HK-2 (cell line): ENCODE measurements around the gene CCDC117.
A peak's percentile ranks its signal among the peaks of the same experiment; 100 is the strongest.
"Not testable (repeated sequence)": the region's sequence is repeated elsewhere in the genome, so short reads cannot be mapped to it uniquely, and the experiment has no call there.

Experiments
- DNase-seq: peaks from one replicate; pipeline ENCODE4 v3.0.0-alpha.2; 2018; ENCODE audit not compliant: unreplicated experiment

Gene CCDC117

GRCh38 chr22:28772633-28773460, at the start of gene CCDC117:
Gene CCDC117, plus strand, starts transcription at chr22:28772695. Its CDS starts 155 bp downstream, at chr22:28772850.
- DNase-seq, result peak; percentile 92

GRCh38 chr22:28728002-28728401, 44.5 kb upstream of the CCDC117 start:
- no peak for DNase-seq

- DNase-seq, result no peak
These were observed 43.7 kb upstream of the CCDC117 start for GRCh38 chr22:28728621-28729313.

GRCh38 chr22:28730179-28730578, 42.3 kb upstream of the CCDC117 start:
- no peak for DNase-seq

GRCh38 chr22:28734393-28734792, 38.1 kb upstream of the CCDC117 start:
- DNase-seq, result no peak

GRCh38 chr22:28736301-28737155, 36.0 kb upstream of the CCDC117 start:
- DNase-seq, result no peak

GRCh38 chr22:28737701-28738100, 34.8 kb upstream of the CCDC117 start:
- DNase-seq, result no peak

GRCh38 chr22:28738876-28739275, 33.6 kb upstream of the CCDC117 start:
- DNase-seq, result not testable (repeated sequence)

- DNase-seq, result no peak
These were observed 31.2 kb upstream of the CCDC117 start for GRCh38 chr22:28741200-28741784.

GRCh38 chr22:28741785-28742561, 30.5 kb upstream of the CCDC117 start, which contains the start of the genes CHEK2 and HSCB:
Gene CHEK2, minus strand, starts transcription at chr22:28741820. Its CDS starts 7,099 bp downstream, at chr22:28734721.
Gene HSCB, plus strand, starts transcription at chr22:28742039. Its CDS starts 57 bp downstream, at chr22:28742096.
- peak; percentile 98 for DNase-seq

GRCh38 chr22:28742562-28742962, 29.9 kb upstream of the CCDC117 start:
- DNase-seq, result no peak

- DNase-seq, result no peak
These were observed 28.6 kb upstream of the CCDC117 start for GRCh38 chr22:28743852-28744251.

- DNase-seq, result no peak
These were observed 22.0 kb upstream of the CCDC117 start for GRCh38 chr22:28750471-28750881.

GRCh38 chr22:28754512-28754911, 18.0 kb upstream of the CCDC117 start:
- DNase-seq, result not testable (repeated sequence)

- no peak for DNase-seq
These were observed 12.5 kb upstream of the CCDC117 start for GRCh38 chr22:28759861-28760560.

- DNase-seq, result no peak
These were observed 11.1 kb upstream of the CCDC117 start for GRCh38 chr22:28761449-28761755.

- DNase-seq, result not testable (repeated sequence)
These were observed 10.5 kb upstream of the CCDC117 start for GRCh38 chr22:28762000-28762399.

- no peak for DNase-seq
These were observed 5.9 kb upstream of the CCDC117 start for GRCh38 chr22:28766628-28767027.

- DNase-seq, result no peak
These were observed 3.6 kb upstream of the CCDC117 start for GRCh38 chr22:28768701-28769393.
